MCF 10A (cell line): ENCODE results near the gene PTGR3. TPM values are rescaled to one million over a fixed set of nuclear protein-coding genes. Genes with fewer than 3 reads are reported as not detected.

Source experiments
- BruUV-seq: library from RNA; stranded (reverse); fragments of 400-500 nt; replicated peaks from 2 replicates; lab custom pipeline; 2021; lab: Mats Ljungman, UMichigan
- CTCF ChIA-PET: fragments of 300-600 bp; sonication (Branson Sonifier 250); formaldehyde crosslinking; extraction: SDS; loops from one replicate; lab custom pipeline; 2021; ENCODE audit warnings: antibody characterized with exemption, inconsistent platforms; lab: Yijun Ruan, JAX
- POLR2A ChIA-PET: fragments of 300-600, 350-650 bp; sonication (Branson Sonifier 250); formaldehyde crosslinking; extraction: SDS; loops from one replicate; lab custom pipeline; 2020; ENCODE audit warnings: antibody characterized with exemption, inconsistent platforms; lab: Yijun Ruan, JAX
- DNase-seq: peaks from one replicate; pipeline ENCODE4 v3.0.0-alpha.2; 2018; ENCODE audit not compliant: unreplicated experiment
- H3K27ac Mint-ChIP-seq: one replicate; pipeline ENCODE4 v1.8.0; 2022; ENCODE audit warnings: mild to moderate bottlenecking, low read depth, mixed read lengths; ENCODE audit not compliant: unreplicated experiment
- H3K27me3 Mint-ChIP-seq: one replicate; pipeline ENCODE4 v1.8.0; 2022; ENCODE audit warnings: mixed read lengths; ENCODE audit not compliant: insufficient read depth, unreplicated experiment
- H3K36me3 Mint-ChIP-seq: one replicate; pipeline ENCODE4 v1.8.0; 2022; ENCODE audit warnings: mild to moderate bottlenecking, moderate library complexity, mixed read lengths; ENCODE audit not compliant: insufficient read depth, unreplicated experiment
- H3K4me1 Mint-ChIP-seq: one replicate; pipeline ENCODE4 v1.8.0; 2022; ENCODE audit warnings: mixed read lengths; ENCODE audit not compliant: insufficient read depth, unreplicated experiment
- H3K4me3 Mint-ChIP-seq: one replicate; pipeline ENCODE4 v1.8.0; 2022; ENCODE audit warnings: mild to moderate bottlenecking, moderate library complexity, mixed read lengths; ENCODE audit not compliant: unreplicated experiment
- H3K9me3 Mint-ChIP-seq: one replicate; pipeline ENCODE4 v1.8.0; 2022; ENCODE audit warnings: mixed read lengths; ENCODE audit not compliant: unreplicated experiment
- intact Hi-C: fragments of 100-400 bp; cut with micrococcal nuclease; formaldehyde crosslinking; loops from 2 replicates; pipeline ENCODE4 v1.14.1; 2022
- total RNA-seq: library from RNA; stranded (reverse); gene quantifications from 2 replicates; pipeline ENCODE4 v1.2.3, GENCODE V29; 2022
- TF ChIP-seq, protein P1 (sequence below): fragments of 200-600 bp; IDR thresholded peaks from one replicate; pipeline ENCODE4 v1.8.0; 2022; ENCODE audit warnings: antibody characterized with exemption, mild to moderate bottlenecking; ENCODE audit not compliant: unreplicated experiment

Gene PTGR3
- total RNA-seq, 1 experiment from 2014 or later, result 20.6 TPM

DNA sequence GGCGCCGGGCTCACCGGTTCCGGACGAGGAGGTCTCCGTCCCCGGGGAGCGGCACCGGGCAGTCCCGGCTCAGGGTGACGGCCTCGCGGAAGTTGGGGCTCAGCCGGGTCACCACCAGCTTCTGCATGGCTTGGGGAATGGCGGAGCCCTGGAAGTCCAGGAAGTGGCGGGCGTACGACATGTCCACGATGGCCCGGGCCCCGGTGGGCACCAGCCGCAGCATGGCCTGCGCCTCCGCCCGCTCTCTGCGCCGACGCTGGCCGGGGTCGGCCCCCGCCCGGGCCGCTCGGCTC is 157 bp downstream of the PTGR3 start:
- TF ChIP-seq, protein P1, sequence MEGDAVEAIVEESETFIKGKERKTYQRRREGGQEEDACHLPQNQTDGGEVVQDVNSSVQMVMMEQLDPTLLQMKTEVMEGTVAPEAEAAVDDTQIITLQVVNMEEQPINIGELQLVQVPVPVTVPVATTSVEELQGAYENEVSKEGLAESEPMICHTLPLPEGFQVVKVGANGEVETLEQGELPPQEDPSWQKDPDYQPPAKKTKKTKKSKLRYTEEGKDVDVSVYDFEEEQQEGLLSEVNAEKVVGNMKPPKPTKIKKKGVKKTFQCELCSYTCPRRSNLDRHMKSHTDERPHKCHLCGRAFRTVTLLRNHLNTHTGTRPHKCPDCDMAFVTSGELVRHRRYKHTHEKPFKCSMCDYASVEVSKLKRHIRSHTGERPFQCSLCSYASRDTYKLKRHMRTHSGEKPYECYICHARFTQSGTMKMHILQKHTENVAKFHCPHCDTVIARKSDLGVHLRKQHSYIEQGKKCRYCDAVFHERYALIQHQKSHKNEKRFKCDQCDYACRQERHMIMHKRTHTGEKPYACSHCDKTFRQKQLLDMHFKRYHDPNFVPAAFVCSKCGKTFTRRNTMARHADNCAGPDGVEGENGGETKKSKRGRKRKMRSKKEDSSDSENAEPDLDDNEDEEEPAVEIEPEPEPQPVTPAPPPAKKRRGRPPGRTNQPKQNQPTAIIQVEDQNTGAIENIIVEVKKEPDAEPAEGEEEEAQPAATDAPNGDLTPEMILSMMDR, result no peak
- H3K4me1 Mint-ChIP-seq, result peaks cover 34% of the 10 kb centered on the region
- ChIA-PET POLR2A (interaction anchor here (0.6 to 3.8 kb wide), 8 partner anchors 23 to 922 kb away, joined by 3 to 28 read pairs (median 7); partner anchors contain the start of gene ZNF407), CTCF (no interaction called here)
- peak overlapping the region; percentile 92 for H3K27ac Mint-ChIP-seq
- no peaks in the 10 kb centered on the region for H3K27me3 Mint-ChIP-seq
- intact Hi-C loops, result loop anchor here (1.0 to 5.0 kb wide), 4 partner anchors 200 to 554 kb away; no protein-coding TSS in a partner anchor
- no peak for DNase-seq
- H3K4me3 Mint-ChIP-seq, result peak overlapping the region; percentile 98
- no TSS peak for BruUV-seq
- H3K36me3 Mint-ChIP-seq, result peaks cover 13% of the 10 kb centered on the region
- H3K9me3 Mint-ChIP-seq, result no peaks in the 10 kb centered on the region

DNA sequence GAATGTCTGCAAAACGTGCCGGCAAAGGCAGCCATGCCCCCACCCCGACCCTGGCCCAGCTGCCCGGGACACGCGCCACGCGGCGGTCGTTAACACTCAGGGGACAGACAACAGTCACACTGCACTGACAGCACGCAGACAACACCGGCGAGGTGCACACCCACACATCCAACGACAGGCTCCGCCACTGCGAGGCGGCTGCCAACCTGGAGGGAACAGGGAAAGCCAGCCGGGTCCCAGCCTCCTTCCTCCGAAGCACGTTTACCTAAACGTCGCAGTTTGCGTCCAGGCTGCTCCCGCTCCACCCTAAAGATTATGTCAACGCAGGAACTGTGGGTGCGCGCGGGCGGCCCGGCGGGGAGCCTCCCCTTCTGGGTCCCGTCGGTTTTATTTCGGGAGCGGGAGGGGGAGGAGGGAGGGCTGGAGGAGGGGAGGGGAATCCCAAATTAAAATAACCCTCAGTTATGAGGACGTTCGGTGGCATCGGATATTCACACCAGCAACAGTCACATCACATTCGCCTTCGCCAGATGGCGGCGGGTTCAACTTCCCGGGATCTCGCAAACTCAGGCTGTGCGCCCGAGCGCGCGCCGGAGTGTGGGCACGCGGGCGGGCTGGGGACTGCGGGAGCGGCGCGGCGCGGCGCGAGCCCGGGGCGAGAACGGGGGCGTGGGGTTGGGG is 644 bp downstream of the PTGR3 start:
- no TSS peak for BruUV-seq
- peak; percentile 54 for DNase-seq
- Mint-ChIP-seq H3K4me1 (peaks cover 33% of the 10 kb centered on the region), H3K4me3 (peak overlapping the region; percentile 98), H3K27ac (peak overlapping the region; percentile 84), H3K36me3 (peaks cover 13% of the 10 kb centered on the region), H3K9me3 (no peaks in the 10 kb centered on the region), H3K27me3 (no peaks in the 10 kb centered on the region)
- intact Hi-C loops, result loop anchor here (1.0 to 5.0 kb wide), 4 partner anchors 201 to 554 kb away; no protein-coding TSS in a partner anchor
- POLR2A ChIA-PET, result interaction anchor here (0.6 to 3.8 kb wide), 9 partner anchors 23 to 1274 kb away, joined by 3 to 28 read pairs (median 4); partner anchors contain the start of gene ZNF407
- TF ChIP-seq, protein P1, result no peak
- CTCF ChIA-PET, result interaction anchor here (0.6 to 0.7 kb wide), 4 partner anchors 28 to 1501 kb away, joined by 3 to 4 read pairs (median 3); no protein-coding TSS in a partner anchor

DNA sequence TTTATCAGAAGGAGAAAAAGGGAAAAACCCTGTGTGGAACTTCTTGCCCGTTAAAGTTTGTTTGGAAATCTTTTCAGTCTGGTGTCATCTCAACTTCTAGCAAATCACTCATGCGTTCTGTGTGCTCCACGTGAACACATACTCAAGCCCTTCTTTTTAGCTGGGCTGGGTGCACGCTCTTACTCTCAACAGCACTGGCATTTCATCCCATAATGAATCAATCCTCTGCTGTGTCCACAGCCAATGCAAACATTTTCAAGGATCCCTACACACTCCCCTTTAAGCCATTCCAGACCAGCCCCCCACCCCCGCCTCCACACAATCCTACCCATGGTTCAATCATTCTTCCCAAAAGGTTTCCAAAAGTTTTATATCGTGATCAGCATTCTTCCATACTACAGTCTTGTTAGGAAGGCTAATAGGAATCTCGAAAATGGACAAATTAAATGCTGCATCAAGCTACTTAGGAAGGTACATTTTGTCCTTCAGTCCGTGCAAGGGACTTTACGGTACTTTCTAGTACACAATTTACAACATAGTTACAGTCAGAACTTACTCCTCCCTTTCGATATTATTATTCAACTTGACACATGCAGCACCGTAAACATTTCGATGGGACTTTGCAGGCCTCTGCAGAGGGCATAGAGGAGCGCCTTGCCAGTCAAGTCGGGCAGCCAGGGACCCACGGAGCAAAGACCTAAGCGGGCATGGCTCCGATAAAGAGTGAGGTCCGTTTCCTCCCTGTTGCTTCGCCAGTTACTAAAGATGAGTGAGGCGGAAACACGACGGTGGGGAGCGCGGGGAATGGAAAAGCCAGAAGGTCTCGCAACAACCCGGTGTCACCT is 1.4 kb downstream of the PTGR3 start:
- POLR2A ChIA-PET, result interaction anchor here (0.6 to 3.8 kb wide), 8 partner anchors 11 to 1275 kb away, joined by 3 to 28 read pairs (median 4); partner anchors contain the start of gene ZNF407
- H3K27me3 Mint-ChIP-seq, result no peaks in the 10 kb centered on the region
- H3K4me1 Mint-ChIP-seq, result peaks cover 27% of the 10 kb centered on the region
- no peaks in the 10 kb centered on the region for H3K9me3 Mint-ChIP-seq
- intact Hi-C loops, result loop anchor here (1.0 to 5.0 kb wide), 4 partner anchors 201 to 553 kb away; no protein-coding TSS in a partner anchor
- TF ChIP-seq, protein P1, result no peak
- DNase-seq, result peak; percentile 24
- BruUV-seq, result TSS peak; percentile 37
- peak overlapping the region; percentile 84 for H3K27ac Mint-ChIP-seq
- H3K36me3 Mint-ChIP-seq, result peaks cover 13% of the 10 kb centered on the region
- CTCF ChIA-PET, result interaction anchor here (0.6 to 1.8 kb wide), 7 partner anchors 28 to 1502 kb away, joined by 3 to 9 read pairs (median 3); no protein-coding TSS in a partner anchor
- peak overlapping the region; percentile 98 for H3K4me3 Mint-ChIP-seq
